ENCODE measurements around the gene SOST.

SOST gene

GRCh38 chr17:43740541-43740940 lies 18.1 kb downstream of the SOST start:
- DNase-seq: no peak

- no peak for DNase-seq
These were observed 20.9 kb downstream of the SOST start for GRCh38 chr17:43737722-43738121.

GRCh38 chr17:43736389-43736788 lies 22.2 kb downstream of the SOST start:
- no peak for DNase-seq

GRCh38 chr17:43734376-43734775 lies 24.2 kb downstream of the SOST start:
- DNase-seq: no peak

- DNase-seq: no peak
These were observed 24.6 kb downstream of the SOST start for GRCh38 chr17:43733956-43734355.

- no peak for DNase-seq
These were observed 25.6 kb downstream of the SOST start for GRCh38 chr17:43732958-43733357.

GRCh38 chr17:43728081-43728480 lies 30.5 kb downstream of the SOST start:
- no peak for DNase-seq

- DNase-seq: no peak
These were observed 34.8 kb downstream of the SOST start for GRCh38 chr17:43723697-43724359.

GRCh38 chr17:43722870-43723665 lies 35.5 kb downstream of the SOST start:
- DNase-seq: no peak

GRCh38 chr17:43722269-43722619 lies 36.3 kb downstream of the SOST start:
- no peak for DNase-seq

GRCh38 chr17:43721537-43722268 lies 36.9 kb downstream of the SOST start:
- DNase-seq: no peak

- DNase-seq: peak; percentile 56
These were observed 38.1 kb downstream of the SOST start for GRCh38 chr17:43720311-43721060.

GRCh38 chr17:43719578-43719977 lies 39.0 kb downstream of the SOST start:
- no peak for DNase-seq

- peak; percentile 72 for DNase-seq
These were observed 40.0 kb downstream of the SOST start for GRCh38 chr17:43718544-43718943.

- no peak for DNase-seq
These were observed 40.7 kb downstream of the SOST start for GRCh38 chr17:43717913-43718312.

GRCh38 chr17:43714465-43715149 lies 44.0 kb downstream of the SOST start:
- DNase-seq: no peak

GRCh38 chr17:43713494-43714162 lies 45.0 kb downstream of the SOST start:
- DNase-seq: no peak

- DNase-seq: no peak
These were observed 46.2 kb downstream of the SOST start for GRCh38 chr17:43712397-43712796.

- DNase-seq: no peak
These were observed 48.5 kb downstream of the SOST start for GRCh38 chr17:43710101-43710500.

GRCh38 chr17:43709210-43709609 lies 49.4 kb downstream of the SOST start:
- DNase-seq: no peak

GRCh38 chr17:43707184-43707583 lies 51.4 kb downstream of the SOST start:
- DNase-seq: no peak

GRCh38 chr17:43706235-43706634 lies 52.4 kb downstream of the SOST start:
- DNase-seq: no peak

All from NCI-H2227 treated with DMSO at 0.1 percent for 48 hours (cell line).